Measurements from ENCODE around the gene ATP1A3.

DNA sequence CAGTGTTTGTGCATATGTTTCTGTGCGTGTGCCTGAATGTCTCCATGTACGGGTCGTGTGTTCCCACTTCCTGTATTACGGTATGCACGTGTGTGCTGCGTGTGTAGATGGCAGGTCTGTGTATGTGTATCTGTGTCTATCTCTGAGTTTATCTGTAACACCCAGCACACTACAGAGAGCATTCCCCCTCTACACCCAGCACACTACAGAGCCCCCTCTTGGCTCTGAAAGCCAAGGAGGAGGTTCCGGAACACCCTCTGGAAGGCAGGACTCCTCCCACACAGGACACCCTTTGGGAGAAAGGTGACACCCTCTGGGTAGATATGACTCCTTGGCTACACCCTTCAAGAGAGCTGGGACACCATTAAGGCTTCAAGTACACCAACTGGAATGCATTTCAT is 63.7 kb downstream of the ATP1A3 start:
- no peak for TF ChIP-seq CTCF (IDR thresholded peaks at IDR 0.05)
- no peak for TF ChIP-seq POLR2A (IDR thresholded peaks at IDR 0.05)

Measured in adrenal gland (tissue), 5 donors.